Transverse colon (tissue), 4 donors: ENCODE measurements around the gene EIF4B. TPM values are rescaled to one million over a fixed set of nuclear protein-coding genes. Genes with fewer than 3 reads are reported as not detected.

Source experiments
- DNase-seq: peaks from one replicate; pipeline ENCODE4 v3.0.0-alpha.2; 2019
- H3K27ac ChIP-seq, 4 donors: fragments of 200-600 bp; sonication (generic); 2 replicates each; pipeline ENCODE4 v1.5.1; 2016 to 2018; ENCODE audit warnings: inconsistent platforms in 4 of 4
- H3K27me3 ChIP-seq: fragments of 200-600 bp; sonication (generic); 2 replicates; pipeline ENCODE4 v1.5.1; 2017; ENCODE audit warnings: inconsistent platforms
- H3K36me3 ChIP-seq, 4 donors: fragments of 200-600 bp; sonication (generic); 2 replicates each; pipeline ENCODE4 v1.5.1; 2017 to 2019; ENCODE audit warnings: inconsistent platforms in 4 of 4
- H3K4me1 ChIP-seq, 4 donors: fragments of 200-600 bp; sonication (generic); 2 replicates each; pipeline ENCODE4 v1.5.1; 2017 to 2020; ENCODE audit warnings: inconsistent platforms in 4 of 4
- H3K4me3 ChIP-seq, 4 donors: fragments of 200-600 bp; sonication (generic); 1 replicate in 1 of 4; 2 replicates in 3 of 4; pipeline versions ENCODE4 v1.5.1 to v1.6.1; 2017 to 2019; ENCODE audit warnings: inconsistent platforms in 4 of 4
- H3K9me3 ChIP-seq, 2 donors: fragments of 200-600 bp; sonication (generic); 2 replicates each; pipeline ENCODE4 v1.5.1; 2017 to 2019; ENCODE audit warnings: inconsistent platforms in 2 of 2
- EP300 ChIP-seq: sonication (generic); formaldehyde crosslinking; IDR thresholded peaks from one replicate; pipeline ENCODE4 v1.6.1; 2017; ENCODE audit warnings: antibody characterized with exemption, low read depth
- POLR2A ChIP-seq: fragments of 450-650 bp; IDR thresholded peaks from one replicate; pipeline ENCODE4 v1.6.1; 2016; ENCODE audit warnings: antibody characterized with exemption, mild to moderate bottlenecking, moderate library complexity
- POLR2AphosphoS5 ChIP-seq, 3 donors: sonication (generic); formaldehyde crosslinking; IDR thresholded peaks; one replicate each; pipeline ENCODE4 v1.6.1; 2016; ENCODE audit warnings: antibody characterized with exemption in 3 of 3
- whole genome bisulfite sequencing, 2 donors: methylation state at CpG; one replicate each; pipeline ENCODE4 v1.1.5; 2018; ENCODE audit warnings: low coverage in 1 of 2; 5-methylcytosine and 5-hydroxymethylcytosine counted together
- in situ Hi-C, 4 donors: fragments of 200-750 bp; cut with MboI; loops; one replicate each; pipeline versions ENCODE4 v1.15.0 to v1.15.1; 2017; ENCODE audit warnings: low sequenced_read_pairs in 3 of 4, low pct_ligation_motif_present in 1 of 4, low pct_unique_long_range_greater_than_20kb in 1 of 4
- intact Hi-C: fragments of 100-400 bp; cut with DNase I; formaldehyde crosslinking; loops from one replicate; pipeline ENCODE4 v1.15.1; 2023; ENCODE audit warnings: low total_unique reads
- total RNA-seq, 4 donors: library from RNA; depleted of rRNA; stranded (reverse); fragments of >200 nt; gene quantifications; one replicate each; pipeline ENCODE4 v1.1.0, GENCODE V29; 2016
- TF ChIP-seq, protein P1 (sequence below), 5 experiments: fragments of 200-600 bp in 3 of 5; fragments of 450-650 bp in 2 of 5; sonication (generic) in 3 of 5; IDR thresholded peaks; 1 replicate in 2 of 5; 2 replicates in 3 of 5; pipeline ENCODE4 v1.5.1; 2016 to 2017; ENCODE audit warnings: antibody characterized with exemption in 5 of 5, inconsistent platforms in 3 of 5, mild to moderate bottlenecking in 2 of 5, moderate library complexity in 1 of 5

EIF4B gene
- total RNA-seq, 4 donors from 2014 or later = 175 to 383 (median 261) TPM

GRCh38 chr12:53061404-53062010, 55.3 kb downstream of the EIF4B start:
- peaks cover 0 to 10% (median 0%) of the 10 kb centered on the region in 4 donors for H3K36me3 ChIP-seq
- TF ChIP-seq EP300 (no peak), POLR2A (no peak), POLR2AphosphoS5 (IDR thresholded peaks at IDR 0.05) (peak in 1 of 3 donors; percentile 43)
- TF ChIP-seq, protein P1, sequence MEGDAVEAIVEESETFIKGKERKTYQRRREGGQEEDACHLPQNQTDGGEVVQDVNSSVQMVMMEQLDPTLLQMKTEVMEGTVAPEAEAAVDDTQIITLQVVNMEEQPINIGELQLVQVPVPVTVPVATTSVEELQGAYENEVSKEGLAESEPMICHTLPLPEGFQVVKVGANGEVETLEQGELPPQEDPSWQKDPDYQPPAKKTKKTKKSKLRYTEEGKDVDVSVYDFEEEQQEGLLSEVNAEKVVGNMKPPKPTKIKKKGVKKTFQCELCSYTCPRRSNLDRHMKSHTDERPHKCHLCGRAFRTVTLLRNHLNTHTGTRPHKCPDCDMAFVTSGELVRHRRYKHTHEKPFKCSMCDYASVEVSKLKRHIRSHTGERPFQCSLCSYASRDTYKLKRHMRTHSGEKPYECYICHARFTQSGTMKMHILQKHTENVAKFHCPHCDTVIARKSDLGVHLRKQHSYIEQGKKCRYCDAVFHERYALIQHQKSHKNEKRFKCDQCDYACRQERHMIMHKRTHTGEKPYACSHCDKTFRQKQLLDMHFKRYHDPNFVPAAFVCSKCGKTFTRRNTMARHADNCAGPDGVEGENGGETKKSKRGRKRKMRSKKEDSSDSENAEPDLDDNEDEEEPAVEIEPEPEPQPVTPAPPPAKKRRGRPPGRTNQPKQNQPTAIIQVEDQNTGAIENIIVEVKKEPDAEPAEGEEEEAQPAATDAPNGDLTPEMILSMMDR (IDR thresholded peaks at IDR 0.05) = peak in 3 of 5 experiments; percentile 20 to 42 (median 34)
- in situ Hi-C loops (loop anchor here in 3 of 4 donors (10.0 to 25.0 kb wide), 3 partner anchors 123 to 226 kb away; partner anchors contain the start of genes CSAD (in 2 of the 3), ZNF740 (in 2 of the 3), MYG1 (in 1 of the 3) and PFDN5 (in 1 of the 3)), intact Hi-C loops (loop anchor here (10.0 kb wide), 2 partner anchors 133 to 223 kb away; no protein-coding TSS in a partner anchor)
- DNase-seq = peak; percentile 78
- 36% methylated on average over 5 of the region's 5 CpGs; no CpG with 5 or more reads in 1 of the 2 donors for WGBS, 2 donors
- no peaks in the 10 kb centered on the region for H3K9me3 ChIP-seq
- H3K27me3 ChIP-seq = no peaks in the 10 kb centered on the region
- peak overlapping the region in 3 of 4 donors; percentile 21 to 44 (median 36) for H3K27ac ChIP-seq
- H3K4me3 ChIP-seq = no peak overlapping the region
- peaks cover 6 to 28% (median 18%) of the 10 kb centered on the region in 4 donors for H3K4me1 ChIP-seq

GRCh38 chr12:53062011-53062961, 56.0 kb downstream of the EIF4B start:
- Histone ChIP-seq H3K27me3 (no peaks in the 10 kb centered on the region), H3K36me3 (peaks cover 0 to 10% (median 0%) of the 10 kb centered on the region in 4 donors), H3K9me3 (no peaks in the 10 kb centered on the region), H3K4me3 (no peak overlapping the region), H3K27ac (peak overlapping the region in 2 of 4 donors; percentile 36 to 44), H3K4me1 (peaks cover 6 to 28% (median 18%) of the 10 kb centered on the region in 4 donors)
- intact Hi-C loops = loop anchor here (10.0 kb wide), 2 partner anchors 133 to 223 kb away; no protein-coding TSS in a partner anchor
- no peak for TF ChIP-seq POLR2AphosphoS5 (IDR thresholded peaks at IDR 0.05)
- TF ChIP-seq EP300 = no peak
- no peak for TF ChIP-seq POLR2A
- TF ChIP-seq, protein P1 (IDR thresholded peaks at IDR 0.05) = no peak
- 72% methylated on average over 20 of the region's 20 CpGs; no CpG with 5 or more reads in 1 of the 2 donors for WGBS, 2 donors
- DNase-seq = no peak
- in situ Hi-C loops = loop anchor here in 3 of 4 donors (10.0 to 25.0 kb wide), 3 partner anchors 123 to 225 kb away; partner anchors contain the start of genes CSAD (in 2 of the 3), ZNF740 (in 2 of the 3), MYG1 (in 1 of the 3) and PFDN5 (in 1 of the 3)

DNA sequence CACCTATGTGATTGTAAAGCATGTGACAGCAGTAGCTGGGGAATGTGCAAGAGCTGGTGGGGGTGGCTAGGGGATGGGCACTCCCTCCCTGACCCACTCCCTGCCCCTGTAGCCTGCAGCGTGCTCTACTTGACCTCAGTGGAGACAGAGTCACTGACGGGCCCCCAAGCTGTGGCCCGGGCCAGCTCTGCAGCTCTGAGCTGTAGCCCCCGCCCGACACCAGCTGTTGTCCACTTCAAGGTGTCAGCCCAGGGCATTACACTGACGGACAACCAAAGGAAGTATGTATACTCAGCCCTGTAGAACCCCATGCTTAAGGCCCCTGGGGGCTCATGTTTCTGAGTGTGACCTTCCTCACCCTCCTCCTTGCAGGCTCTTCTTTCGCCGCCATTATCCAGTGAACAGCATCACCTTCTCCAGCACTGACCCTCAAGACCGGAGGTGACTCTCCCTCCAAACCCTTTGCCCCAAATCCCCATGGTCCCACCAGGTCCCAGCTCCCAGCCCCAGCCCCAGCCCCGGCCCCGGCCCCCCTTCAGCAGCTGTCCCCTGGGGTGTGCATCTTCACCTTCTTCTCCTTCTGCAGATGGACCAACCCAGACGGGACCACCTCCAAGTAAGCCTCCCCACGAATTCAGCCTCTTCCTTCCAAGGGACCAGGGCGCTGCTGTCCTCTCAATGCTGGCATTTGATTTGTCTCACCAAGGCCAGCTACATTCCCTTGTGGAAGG, 56.9 kb downstream of the EIF4B start:
- peaks cover 0 to 10% (median 0%) of the 10 kb centered on the region in 4 donors for H3K36me3 ChIP-seq
- peak overlapping the region in 2 of 4 donors; percentile 30 to 68 for H3K27ac ChIP-seq
- TF ChIP-seq POLR2AphosphoS5 (IDR thresholded peaks at IDR 0.05) (no peak), EP300 (no peak), POLR2A (no peak)
- TF ChIP-seq, protein P1 (IDR thresholded peaks at IDR 0.05) = no peak
- no peak for DNase-seq
- H3K9me3 ChIP-seq = no peaks in the 10 kb centered on the region
- no peak overlapping the region for H3K4me3 ChIP-seq
- peaks cover 6 to 28% (median 18%) of the 10 kb centered on the region in 4 donors for H3K4me1 ChIP-seq
- WGBS, 2 donors = 84% methylated on average over 14 of the region's 14 CpGs; no CpG with 5 or more reads in 1 of the 2 donors
- intact Hi-C loops (loop anchor here (10.0 kb wide), 2 partner anchors 132 to 222 kb away; no protein-coding TSS in a partner anchor), in situ Hi-C loops (loop anchor here in 3 of 4 donors (10.0 to 25.0 kb wide), 3 partner anchors 122 to 224 kb away; partner anchors contain the start of genes CSAD (in 2 of the 3), ZNF740 (in 2 of the 3), MYG1 (in 1 of the 3) and PFDN5 (in 1 of the 3))
- no peaks in the 10 kb centered on the region for H3K27me3 ChIP-seq
